Osteoblast (primary cell): Measurements from ENCODE around the gene PEX7. TPM values are rescaled to one million over a fixed set of nuclear protein-coding genes. Genes with fewer than 3 reads are reported as not detected.
A peak's percentile ranks its signal among the peaks of the same experiment; 100 is the strongest.

Experiments used
- DNase-seq: peaks from one replicate; pipeline ENCODE4 v3.0.0; 2011; ENCODE audit warnings: low spot score, mixed read lengths; ENCODE audit not compliant: insufficient read length; ENCODE audit errors: missing footprints
- H2AFZ ChIP-seq: 2 replicates; pipeline ENCODE4 v1.6.0; 2011; ENCODE audit warnings: mild to moderate bottlenecking, low read length
- H3K27ac ChIP-seq: 2 replicates; pipeline ENCODE4 v1.5.1; 2011; ENCODE audit warnings: mild to moderate bottlenecking, low read depth, low read length, moderate library complexity
- H3K27me3 ChIP-seq: 2 replicates; pipeline ENCODE4 v1.6.0; 2012; ENCODE audit warnings: mild to moderate bottlenecking, control low read depth, inconsistent platforms, low read length, moderate library complexity; ENCODE audit not compliant: insufficient read depth
- H3K36me3 ChIP-seq: 2 replicates; pipeline ENCODE4 v1.5.1; 2011; ENCODE audit warnings: mild to moderate bottlenecking, low read length, control low read depth, moderate library complexity; ENCODE audit not compliant: insufficient read depth
- H3K4me1 ChIP-seq: 2 replicates; pipeline ENCODE4 v1.5.1; 2011; ENCODE audit warnings: mild to moderate bottlenecking, low read length, control low read depth, moderate library complexity; ENCODE audit not compliant: insufficient read depth
- H3K4me2 ChIP-seq: 2 replicates; pipeline ENCODE4 v1.6.0; 2011; ENCODE audit warnings: mild to moderate bottlenecking, low read length; ENCODE audit not compliant: insufficient read depth
- H3K4me3 ChIP-seq: fragments of 200-600 bp; sonication (generic); 3 replicates; pipeline ENCODE4 v1.5.1; 2012; ENCODE audit warnings: mild to moderate bottlenecking, low read length, inconsistent platforms; ENCODE audit not compliant: insufficient read depth
- H3K79me2 ChIP-seq: 2 replicates; pipeline ENCODE4 v1.6.0; 2012; ENCODE audit warnings: mild to moderate bottlenecking, low read length, control low read depth, inconsistent platforms; ENCODE audit not compliant: insufficient read depth
- H3K9me3 ChIP-seq: 2 replicates; pipeline ENCODE4 v1.5.1; 2011; ENCODE audit warnings: low read depth, low read length, control low read depth
- H4K20me1 ChIP-seq: 2 replicates; pipeline ENCODE4 v1.6.0; 2012; ENCODE audit warnings: mild to moderate bottlenecking, low read length, control low read depth; ENCODE audit not compliant: insufficient read depth
- total RNA-seq: library from RNA; depleted of rRNA; stranded (reverse); fragments of >200 nt; gene quantifications from 2 replicates; pipeline ENCODE4 v1.2.3, GENCODE V29; 2012
- TF ChIP-seq, protein P1 (sequence below): IDR thresholded peaks from 2 replicates; pipeline ENCODE4 v1.5.1; 2011; ENCODE audit warnings: mild to moderate bottlenecking, low read depth, low read length, moderate library complexity; ENCODE audit errors: extremely low read depth

Gene PEX7
- total RNA-seq, 1 donor: 5.4 TPM

DNA sequence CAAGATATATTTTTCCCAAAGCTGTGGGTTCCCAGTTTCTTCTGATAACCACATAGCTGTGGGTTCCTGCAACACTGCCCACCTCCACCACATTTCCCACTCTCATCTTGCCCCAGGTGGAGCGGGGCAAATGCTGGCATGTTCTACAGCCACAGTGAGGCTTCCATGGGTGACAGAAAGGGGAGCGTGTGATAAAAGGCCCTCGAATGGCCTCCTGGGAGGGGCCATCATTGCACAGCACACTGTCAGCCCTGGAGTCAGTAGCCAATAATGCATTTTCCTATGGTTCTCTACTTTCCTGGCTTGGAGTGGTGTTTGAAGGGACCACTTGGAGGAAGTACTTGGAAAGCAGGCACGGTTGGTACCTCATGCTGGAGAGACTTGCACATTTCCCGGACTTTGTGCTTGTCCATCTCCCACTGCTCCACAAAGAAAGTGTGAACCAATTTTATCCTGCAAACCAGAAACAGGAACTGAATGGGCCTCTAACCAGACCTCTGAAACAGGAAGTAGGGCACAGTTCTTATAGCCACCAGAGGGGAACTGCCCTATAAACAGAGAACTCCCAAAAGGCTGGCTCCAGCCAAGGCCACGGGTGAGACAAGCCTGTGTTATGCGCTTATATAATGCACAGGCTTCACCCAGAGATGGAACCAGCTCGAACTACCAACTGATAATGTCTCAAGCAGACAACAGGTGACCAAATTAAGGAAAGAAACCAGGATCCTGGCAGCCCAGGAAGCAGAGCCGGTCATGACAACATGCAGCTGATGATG is 38.7 kb upstream of the PEX7 start:
- Histone ChIP-seq H3K4me2 (no peak overlapping the region), H3K4me3 (no peak overlapping the region), H3K4me1 (peaks cover 21% of the 10 kb centered on the region), H3K27ac (no peak overlapping the region), H4K20me1 (no peaks in the 10 kb centered on the region), H3K9me3 (no peaks in the 10 kb centered on the region), H3K79me2 (peaks cover 60% of the 10 kb centered on the region), H3K27me3 (no peaks in the 10 kb centered on the region), H3K36me3 (no peaks in the 10 kb centered on the region), H2AFZ (peak overlapping the region; percentile 58)
- DNase-seq: peak; percentile 22
- TF ChIP-seq, protein P1, sequence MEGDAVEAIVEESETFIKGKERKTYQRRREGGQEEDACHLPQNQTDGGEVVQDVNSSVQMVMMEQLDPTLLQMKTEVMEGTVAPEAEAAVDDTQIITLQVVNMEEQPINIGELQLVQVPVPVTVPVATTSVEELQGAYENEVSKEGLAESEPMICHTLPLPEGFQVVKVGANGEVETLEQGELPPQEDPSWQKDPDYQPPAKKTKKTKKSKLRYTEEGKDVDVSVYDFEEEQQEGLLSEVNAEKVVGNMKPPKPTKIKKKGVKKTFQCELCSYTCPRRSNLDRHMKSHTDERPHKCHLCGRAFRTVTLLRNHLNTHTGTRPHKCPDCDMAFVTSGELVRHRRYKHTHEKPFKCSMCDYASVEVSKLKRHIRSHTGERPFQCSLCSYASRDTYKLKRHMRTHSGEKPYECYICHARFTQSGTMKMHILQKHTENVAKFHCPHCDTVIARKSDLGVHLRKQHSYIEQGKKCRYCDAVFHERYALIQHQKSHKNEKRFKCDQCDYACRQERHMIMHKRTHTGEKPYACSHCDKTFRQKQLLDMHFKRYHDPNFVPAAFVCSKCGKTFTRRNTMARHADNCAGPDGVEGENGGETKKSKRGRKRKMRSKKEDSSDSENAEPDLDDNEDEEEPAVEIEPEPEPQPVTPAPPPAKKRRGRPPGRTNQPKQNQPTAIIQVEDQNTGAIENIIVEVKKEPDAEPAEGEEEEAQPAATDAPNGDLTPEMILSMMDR: no peak

DNA sequence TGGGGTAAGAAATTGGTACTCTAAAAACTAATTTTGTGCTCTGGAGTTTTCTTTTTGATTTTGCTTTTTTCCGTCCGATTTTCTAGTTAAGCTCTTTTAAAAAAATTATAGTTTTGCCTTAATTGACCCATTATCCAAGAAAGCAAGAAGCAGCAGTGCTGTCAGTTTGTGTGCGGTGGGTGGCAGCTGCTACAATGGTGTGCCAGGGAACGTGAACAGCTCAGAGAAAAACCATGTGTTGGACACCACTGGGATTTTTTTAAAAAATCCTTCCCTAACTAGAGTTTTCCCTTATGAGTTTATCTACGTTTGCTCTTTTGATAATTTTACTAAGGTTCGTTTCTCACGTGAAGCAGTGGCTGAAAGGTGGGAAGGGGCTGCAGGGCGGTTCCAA is 38.1 kb upstream of the PEX7 start:
- no peak overlapping the region for H3K4me3 ChIP-seq

DNA sequence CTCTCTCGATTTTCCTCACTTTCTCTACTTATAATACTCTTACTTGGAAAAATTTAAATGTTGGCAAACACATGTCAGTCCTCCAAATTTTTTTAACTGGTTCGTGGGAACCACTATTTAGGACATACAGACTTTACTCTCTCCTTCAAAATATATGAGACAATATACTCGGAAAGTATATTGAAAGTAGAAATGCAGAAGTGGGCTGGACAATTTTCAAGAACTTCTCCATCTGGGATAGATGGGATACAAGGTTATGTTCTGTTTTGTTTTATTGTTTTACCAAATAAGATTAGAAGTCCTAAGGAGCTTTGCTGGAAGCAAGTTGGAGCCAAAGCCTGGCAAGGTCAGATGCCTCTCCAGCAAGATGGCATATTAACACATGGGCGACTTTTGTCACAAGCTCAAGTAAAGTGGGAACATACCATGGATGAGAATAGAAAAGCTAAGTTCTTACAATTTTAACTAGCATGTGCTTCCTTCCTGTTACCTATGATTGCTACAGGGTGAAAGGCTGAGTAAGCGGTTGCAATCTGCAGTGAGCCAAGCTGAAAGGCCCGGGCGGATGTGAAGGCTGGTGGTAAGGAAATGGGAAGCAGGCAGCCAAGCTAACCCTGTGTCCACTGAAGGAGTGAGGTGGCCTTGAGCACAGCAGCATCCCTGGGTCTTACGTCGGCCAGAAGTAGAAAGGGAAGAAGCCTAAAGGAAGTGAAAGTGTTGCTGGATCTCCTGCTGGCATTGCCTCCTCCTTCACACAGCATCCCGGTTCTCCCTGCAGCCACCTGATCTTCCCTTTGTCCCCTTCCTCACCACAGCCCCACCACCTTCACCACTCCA is 37.3 kb upstream of the PEX7 start:
- Histone ChIP-seq H3K4me2 (no peak overlapping the region), H3K4me3 (no peak overlapping the region), H3K27ac (no peak overlapping the region), H3K27me3 (no peaks in the 10 kb centered on the region), H3K9me3 (no peaks in the 10 kb centered on the region), H3K4me1 (peaks cover 25% of the 10 kb centered on the region), H3K36me3 (no peaks in the 10 kb centered on the region), H3K79me2 (peaks cover 68% of the 10 kb centered on the region), H2AFZ (no peak overlapping the region), H4K20me1 (no peaks in the 10 kb centered on the region)
- TF ChIP-seq, protein P1: no peak
- DNase-seq: no peak

More for the DNA sequence above, 38.1 kb upstream of the PEX7 start:
- DNase-seq: no peak
- H3K79me2 ChIP-seq: peaks cover 66% of the 10 kb centered on the region
- TF ChIP-seq, protein P1: no peak
- H3K4me2 ChIP-seq: no peak overlapping the region
- peaks cover 21% of the 10 kb centered on the region for H3K4me1 ChIP-seq
- H2AFZ ChIP-seq: peak overlapping the region; percentile 58
- H3K9me3 ChIP-seq: no peaks in the 10 kb centered on the region
- no peaks in the 10 kb centered on the region for H3K27me3 ChIP-seq
- H3K27ac ChIP-seq: no peak overlapping the region
- H3K36me3 ChIP-seq: no peaks in the 10 kb centered on the region
- H4K20me1 ChIP-seq: no peaks in the 10 kb centered on the region

DNA sequence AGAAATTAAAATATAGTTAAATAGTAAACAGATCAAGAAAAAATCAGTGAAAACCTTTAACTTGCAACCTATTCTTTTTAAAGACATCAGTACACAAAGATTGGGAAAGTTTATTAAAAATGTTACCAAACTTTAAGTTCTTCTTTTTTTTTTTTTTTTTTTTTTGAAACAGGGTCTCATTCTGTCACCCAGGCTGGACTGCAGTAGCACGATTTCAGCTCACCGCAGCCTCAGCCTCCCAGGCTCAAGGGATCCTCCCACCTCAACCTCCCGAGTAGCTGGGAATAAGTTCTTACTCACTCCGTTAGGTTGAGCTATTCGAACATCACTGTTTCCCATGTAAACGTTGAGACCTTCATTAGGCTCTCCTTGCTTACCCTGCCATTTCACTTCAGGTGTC is 35.7 kb upstream of the PEX7 start:
- H3K36me3 ChIP-seq: no peaks in the 10 kb centered on the region
- no peaks in the 10 kb centered on the region for H4K20me1 ChIP-seq
- peaks cover 28% of the 10 kb centered on the region for H3K4me1 ChIP-seq
- H3K79me2 ChIP-seq: peaks cover 75% of the 10 kb centered on the region
- DNase-seq: no peak
- H2AFZ ChIP-seq: no peak overlapping the region
- H3K4me2 ChIP-seq: no peak overlapping the region
- TF ChIP-seq, protein P1: no peak
- H3K9me3 ChIP-seq: no peaks in the 10 kb centered on the region
- H3K4me3 ChIP-seq: no peak overlapping the region
- no peak overlapping the region for H3K27ac ChIP-seq
- H3K27me3 ChIP-seq: no peaks in the 10 kb centered on the region
